ENCODE measurements around the gene LILRB4.
"Not testable (repeated sequence)": the region's sequence is repeated elsewhere in the genome, so short reads cannot be mapped to it uniquely, and the experiment has no call there.

LILRB4 gene

GRCh38 chr19:54684527-54684926 lies 21.7 kb downstream of the LILRB4 start:
- DNase-seq: no peak
- intact Hi-C loops (cut with DNase I): no loop called here

- DNase-seq: no peak
- intact Hi-C loops (cut with DNase I): no loop called here
Measured at GRCh38 chr19:54691582-54692297, 29.0 kb downstream of the LILRB4 start.

- DNase-seq: no peak
- intact Hi-C loops (cut with DNase I): no loop called here
Measured at GRCh38 chr19:54692298-54692615, 29.5 kb downstream of the LILRB4 start.

DNA sequence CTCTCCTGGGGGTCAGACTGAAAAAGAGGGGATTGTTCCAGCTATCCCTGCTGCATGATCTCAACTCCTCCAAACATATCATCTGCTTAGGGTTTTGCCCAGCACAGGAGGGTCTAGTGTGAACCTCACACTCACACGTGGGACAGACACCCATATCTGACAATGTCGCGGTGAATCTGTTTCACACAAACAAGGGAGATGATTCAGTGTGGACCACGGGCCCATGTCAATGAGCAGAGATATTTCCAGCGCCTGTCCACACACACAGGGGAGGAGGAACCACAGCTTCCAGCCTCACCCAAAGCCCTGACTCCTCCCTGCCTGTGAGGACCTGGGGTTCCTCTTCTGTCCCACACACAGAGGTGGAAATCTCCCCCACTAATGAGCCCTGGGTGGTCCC lies 31.9 kb downstream of the LILRB4 start:
- no peak for DNase-seq

DNA sequence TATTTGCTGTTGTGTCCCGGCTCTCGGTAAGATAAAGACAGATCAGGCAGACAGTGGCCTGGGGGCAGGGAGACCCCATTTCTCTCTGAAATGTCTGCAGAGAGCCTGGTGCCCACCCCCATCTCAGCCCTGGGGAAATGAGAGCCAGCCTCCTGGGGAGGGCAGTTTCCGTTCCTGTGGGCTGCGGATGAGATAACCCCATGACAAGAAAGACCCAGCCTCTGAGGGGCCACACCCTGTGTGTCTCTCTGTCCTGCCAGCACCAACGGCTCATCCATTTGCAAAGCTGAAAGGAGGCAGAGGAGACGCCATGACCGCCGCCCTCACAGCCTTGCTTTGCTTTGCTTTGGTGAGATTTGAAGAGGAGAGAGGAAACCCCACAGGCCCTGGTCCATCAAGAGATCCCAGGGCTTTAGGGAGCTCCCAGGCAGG lies 33.3 kb downstream of the LILRB4 start:
- DNase-seq: no peak
- intact Hi-C loops (cut with DNase I): no loop called here

More for the DNA sequence above, 31.9 kb downstream of the LILRB4 start:
- intact Hi-C loops (cut with DNase I): no loop called here

GRCh38 chr19:54696766-54697165 lies 34.0 kb downstream of the LILRB4 start:
- DNase-seq: no peak
- intact Hi-C loops (cut with DNase I): no loop called here

DNA sequence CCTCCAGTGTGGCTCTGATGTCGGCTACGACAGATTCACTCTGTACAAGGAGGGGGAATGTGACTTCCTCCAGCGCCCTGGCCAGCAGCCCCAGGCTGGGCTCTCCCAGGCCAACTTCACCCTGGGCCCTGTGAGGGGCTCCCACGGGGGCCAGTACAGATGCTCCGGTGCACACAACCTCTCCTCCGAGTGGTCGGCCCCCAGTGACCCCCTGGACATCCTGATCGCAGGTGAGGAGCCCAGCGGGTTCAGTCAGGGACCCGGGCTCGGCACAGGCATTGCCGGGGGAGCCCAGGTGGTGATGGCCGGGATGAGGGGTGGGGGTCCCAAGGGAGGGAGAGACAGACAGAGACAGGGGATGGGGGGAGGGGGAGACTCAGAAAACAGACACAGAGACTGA lies 34.9 kb downstream of the LILRB4 start:
- DNase-seq; intact Hi-C loops (cut with DNase I): not testable (repeated sequence)

GRCh38 chr19:54704928-54705327 lies 42.1 kb downstream of the LILRB4 start:
- no peak for DNase-seq
- intact Hi-C loops (cut with DNase I): no loop called here

- intact Hi-C loops (cut with DNase I): no loop called here
- DNase-seq: no peak
Measured at GRCh38 chr19:54707962-54708361, 45.2 kb downstream of the LILRB4 start.

- intact Hi-C loops (cut with DNase I): no loop called here
- DNase-seq: peak in 1 of 10 donors; percentile 22
Measured at GRCh38 chr19:54708781-54709180, 46.0 kb downstream of the LILRB4 start.

DNA sequence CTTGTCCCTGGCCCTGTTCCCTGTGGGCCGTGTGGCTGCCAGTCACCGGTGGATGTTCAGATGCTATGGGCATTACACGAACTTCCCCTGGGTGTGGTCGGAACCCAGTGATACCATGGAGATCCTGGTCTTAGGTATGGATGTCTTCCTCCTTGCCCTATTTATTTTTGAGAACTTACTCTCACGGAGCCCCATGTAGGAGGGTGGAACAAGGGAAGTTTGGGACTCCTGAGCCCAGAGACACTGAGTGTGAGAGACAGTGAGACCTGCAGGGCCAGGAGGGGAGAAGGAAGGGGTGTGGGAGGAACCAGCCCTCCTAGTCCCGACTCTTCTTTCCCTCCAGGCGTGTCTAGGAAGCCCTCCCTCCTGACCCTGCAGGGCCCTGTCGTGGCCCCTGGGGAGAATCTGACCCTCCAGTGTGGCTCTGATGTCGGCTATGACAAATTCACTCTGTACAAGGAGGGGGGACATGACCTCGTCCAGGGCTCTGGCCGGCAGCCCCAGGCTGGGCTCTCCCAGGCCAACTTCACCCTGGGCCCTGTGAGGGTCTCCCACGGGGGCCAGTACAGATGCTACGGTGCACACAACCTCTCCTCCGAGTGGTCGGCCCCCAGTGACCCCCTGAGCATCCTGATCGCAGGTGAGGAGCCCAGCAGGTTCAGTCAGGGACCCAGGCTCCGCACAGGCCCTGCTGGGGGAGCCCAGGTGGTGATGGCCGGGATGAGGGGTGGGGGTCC lies 46.6 kb downstream of the LILRB4 start:
- DNase-seq: peak in 1 of 10 donors; percentile 84
- intact Hi-C loops (cut with DNase I): no loop called here

GRCh38 chr19:54709956-54710355 lies 47.2 kb downstream of the LILRB4 start:
- intact Hi-C loops (cut with DNase I); DNase-seq: not testable (repeated sequence)
